Left lung (tissue), 10 donors: ENCODE results near the gene CDX1. TPM values are rescaled to one million over a fixed set of nuclear protein-coding genes. Genes with fewer than 3 reads are reported as not detected.

Source experiments
- ATAC-seq: fragments of 200-7000 bp; cut with Tn5 transposase; one replicate; pipeline ENCODE4 v1.9.1; 2020; ENCODE audit warnings: moderate library complexity
- DNase-seq, 4 donors: peaks; one replicate each; pipeline ENCODE4 v3.0.0-alpha.2; 2013 to 2020
- H3K27ac ChIP-seq, 2 donors: fragments of 200-600 bp; sonication (generic) in 1 of 2; one replicate each; pipeline versions ENCODE4 v1.5.0 to v1.8.0; 2020 to 2021
- H3K27me3 ChIP-seq, 2 donors: fragments of 200-600 bp; sonication (generic) in 1 of 2; one replicate each; pipeline versions ENCODE4 v1.5.0 to v1.8.0; 2020 to 2021
- H3K36me3 ChIP-seq, 2 donors: fragments of 200-600 bp; sonication (generic) in 1 of 2; one replicate each; pipeline versions ENCODE4 v1.5.0 to v1.8.0; 2020 to 2021
- H3K4me1 ChIP-seq, 2 donors: fragments of 200-600 bp; one replicate each; pipeline ENCODE4 v1.8.0; 2021
- H3K4me3 ChIP-seq, 2 donors: fragments of 200-600 bp; sonication (generic) in 1 of 2; one replicate each; pipeline versions ENCODE4 v1.5.0 to v1.8.0; 2020 to 2021; ENCODE audit warnings: mild to moderate bottlenecking in 1 of 2
- H3K9me3 ChIP-seq, 2 donors: fragments of 200-600 bp; sonication (generic) in 1 of 2; one replicate each; pipeline versions ENCODE4 v1.5.0 to v1.8.0; 2020 to 2021
- CTCF ChIP-seq, 2 donors: fragments of 200-600 bp; sonication (generic) in 1 of 2; IDR thresholded peaks; one replicate each; pipeline versions ENCODE4 v1.5.0 to v1.8.0; 2021; ENCODE audit warnings: antibody characterized with exemption in 2 of 2
- intact Hi-C, 2 donors: fragments of 100-400 bp; cut with DNase I; formaldehyde crosslinking; loops; one replicate each; pipeline versions ENCODE4 v1.11.2 to v1.14.2; 2022
- polyA plus RNA-seq, 6 donors: library from polyadenylated mRNA; unstranded; fragments of 120-200 nt; gene quantifications; one replicate each; pipeline ENCODE4 v1.2.1, GENCODE V29; 2013; ENCODE audit not compliant: insufficient read length in 6 of 6
- total RNA-seq, 2 donors: library from RNA; stranded (reverse); fragmentation: NEBNext Ultra II Directional; extraction: Animal tissue kit (Norgen Biotek cat#: 25700); gene quantifications; one replicate each; pipeline ENCODE4 v1.2.1, GENCODE V29; 2021
- donor health status: DM: no; HTN: yes; CAD: no.
- donor health status: DM: no; HTN: no; CAD: no.

Gene CDX1
- total and polyA plus RNA-seq, 8 donors = 0.14 to 0.60 (median 0.34) TPM; not detected in 1

- H3K4me1 ChIP-seq = peaks cover 0 to 2% of the 10 kb centered on the region in 2 donors
- H3K27ac ChIP-seq = no peak overlapping the region
- no peak for ATAC-seq
- DNase-seq = no peak
- no peaks in the 10 kb centered on the region for H3K36me3 ChIP-seq
- intact Hi-C loops = no loop called here
- H3K4me3 ChIP-seq = no peak overlapping the region
- no peak for TF ChIP-seq CTCF (IDR thresholded peaks at IDR 0.05)
- H3K9me3 ChIP-seq = no peaks in the 10 kb centered on the region
- H3K27me3 ChIP-seq = peaks cover 19 to 60% of the 10 kb centered on the region in 2 donors
Observed at GRCh38 chr5:150190503-150190979, 24.0 kb downstream of the CDX1 start.

GRCh38 chr5:150190987-150191386, 24.4 kb downstream of the CDX1 start:
- TF ChIP-seq CTCF (IDR thresholded peaks at IDR 0.05) = no peak
- H3K4me3 ChIP-seq = no peak overlapping the region
- H3K27ac ChIP-seq = no peak overlapping the region
- no peaks in the 10 kb centered on the region for H3K9me3 ChIP-seq
- no peaks in the 10 kb centered on the region for H3K36me3 ChIP-seq
- intact Hi-C loops = no loop called here
- peaks cover 19 to 60% of the 10 kb centered on the region in 2 donors for H3K27me3 ChIP-seq
- no peaks in the 10 kb centered on the region for H3K4me1 ChIP-seq
- no peak for DNase-seq
- no peak for ATAC-seq

- no peaks in the 10 kb centered on the region for H3K9me3 ChIP-seq
- H3K27ac ChIP-seq = no peak overlapping the region
- intact Hi-C loops = no loop called here
- no peak for ATAC-seq
- DNase-seq = no peak
- no peak for TF ChIP-seq CTCF (IDR thresholded peaks at IDR 0.05)
- no peaks in the 10 kb centered on the region for H3K4me1 ChIP-seq
- no peak overlapping the region for H3K4me3 ChIP-seq
- no peaks in the 10 kb centered on the region for H3K36me3 ChIP-seq
- H3K27me3 ChIP-seq = peaks cover 19 to 72% of the 10 kb centered on the region in 2 donors
Observed at GRCh38 chr5:150192462-150192861, 25.9 kb downstream of the CDX1 start.

- no peak for DNase-seq
Observed at GRCh38 chr5:150195736-150196485, 29.3 kb downstream of the CDX1 start.

More at GRCh38 chr5:150195736-150196485, 29.3 kb downstream of the CDX1 start:
- Histone ChIP-seq H3K4me3 (no peak overlapping the region), H3K4me1 (no peaks in the 10 kb centered on the region), H3K27me3 (peaks cover 0 to 44% of the 10 kb centered on the region in 2 donors), H3K36me3 (no peaks in the 10 kb centered on the region), H3K9me3 (no peaks in the 10 kb centered on the region), H3K27ac (no peak overlapping the region)
- ATAC-seq = no peak
- intact Hi-C loops = no loop called here
- no peak for TF ChIP-seq CTCF (IDR thresholded peaks at IDR 0.05)
